ENCODE measurements around the gene ITPKC. TPM values are rescaled to one million over a fixed set of nuclear protein-coding genes. Genes with fewer than 3 reads are reported as not detected.

The ITPKC gene
- polyA plus RNA-seq, 3 donors: 2.7 to 5.7 (median 2.9) TPM

GRCh38 chr19:40707615-40708014 is 9.3 kb upstream of the ITPKC start:
- TF ChIP-seq, protein P1, sequence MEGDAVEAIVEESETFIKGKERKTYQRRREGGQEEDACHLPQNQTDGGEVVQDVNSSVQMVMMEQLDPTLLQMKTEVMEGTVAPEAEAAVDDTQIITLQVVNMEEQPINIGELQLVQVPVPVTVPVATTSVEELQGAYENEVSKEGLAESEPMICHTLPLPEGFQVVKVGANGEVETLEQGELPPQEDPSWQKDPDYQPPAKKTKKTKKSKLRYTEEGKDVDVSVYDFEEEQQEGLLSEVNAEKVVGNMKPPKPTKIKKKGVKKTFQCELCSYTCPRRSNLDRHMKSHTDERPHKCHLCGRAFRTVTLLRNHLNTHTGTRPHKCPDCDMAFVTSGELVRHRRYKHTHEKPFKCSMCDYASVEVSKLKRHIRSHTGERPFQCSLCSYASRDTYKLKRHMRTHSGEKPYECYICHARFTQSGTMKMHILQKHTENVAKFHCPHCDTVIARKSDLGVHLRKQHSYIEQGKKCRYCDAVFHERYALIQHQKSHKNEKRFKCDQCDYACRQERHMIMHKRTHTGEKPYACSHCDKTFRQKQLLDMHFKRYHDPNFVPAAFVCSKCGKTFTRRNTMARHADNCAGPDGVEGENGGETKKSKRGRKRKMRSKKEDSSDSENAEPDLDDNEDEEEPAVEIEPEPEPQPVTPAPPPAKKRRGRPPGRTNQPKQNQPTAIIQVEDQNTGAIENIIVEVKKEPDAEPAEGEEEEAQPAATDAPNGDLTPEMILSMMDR (IDR thresholded peaks at IDR 0.05): no peak
- H3K36me3 ChIP-seq (replicated peaks in 1 of 2; ENCODE audit: control insufficient read depth in 1 of 2, insufficient read depth in 2 of 2, low read length in 2 of 2): peaks cover 63 to 90% of the 10 kb centered on the region in 2 donors
- Mint-ChIP-seq H3K4me1 (peaks cover 8% of the 10 kb centered on the region), H3K27ac (peak overlapping the region in 1 of 7 donors; percentile 40), H3K4me3 (no peak overlapping the region), H3K27me3 (ENCODE audit: low read depth in 3 of 3) (peaks cover 0 to 1% (median 1%) of the 10 kb centered on the region in 3 donors), H3K36me3 (peaks cover 75 to 97% of the 10 kb centered on the region in 2 donors), H3K9me3 (no peaks in the 10 kb centered on the region)
- H3K79me2 ChIP-seq (ENCODE audit: insufficient read depth, low read length): no peaks in the 10 kb centered on the region
- no peaks in the 10 kb centered on the region for H3K9me3 ChIP-seq (replicated peaks in 1 of 2; ENCODE audit: control insufficient read depth in 1 of 2, insufficient read depth in 1 of 2, low read length in 2 of 2)
- H2AFZ ChIP-seq (ENCODE audit: insufficient read depth, low read depth, low read length, poor library complexity, severe bottlenecking): no peak overlapping the region
- H3K27ac ChIP-seq (ENCODE audit: low read depth in 1 of 2, low read length in 2 of 2): no peak overlapping the region
- H3K27me3 ChIP-seq (ENCODE audit: control insufficient read depth in 2 of 2, insufficient read depth in 2 of 2, low read length in 2 of 2): no peaks in the 10 kb centered on the region
- no peaks in the 10 kb centered on the region for H3K4me1 ChIP-seq (ENCODE audit: control insufficient read depth in 1 of 2, insufficient read depth in 2 of 2, low read length in 2 of 2)
- no peak overlapping the region for H3K4me2 ChIP-seq (replicated peaks; ENCODE audit: extremely low read depth, low read length, poor library complexity, severe bottlenecking)
- WGBS (ENCODE audit: insufficient coverage): no CpG with 5 or more reads among the region's 7 CpGs
- H3K9ac ChIP-seq (ENCODE audit: insufficient read depth, low read length, poor library complexity, severe bottlenecking): no peak overlapping the region
- intact Hi-C loops (cut with micrococcal nuclease): no loop called here
- no peak for DNase-seq
- H4K20me1 ChIP-seq (ENCODE audit: insufficient read depth, low read length): no peaks in the 10 kb centered on the region
- H3K4me3 ChIP-seq (replicated peaks in 1 of 3; ENCODE audit: low read depth in 2 of 3, low read length in 3 of 3): no peak overlapping the region

DNA sequence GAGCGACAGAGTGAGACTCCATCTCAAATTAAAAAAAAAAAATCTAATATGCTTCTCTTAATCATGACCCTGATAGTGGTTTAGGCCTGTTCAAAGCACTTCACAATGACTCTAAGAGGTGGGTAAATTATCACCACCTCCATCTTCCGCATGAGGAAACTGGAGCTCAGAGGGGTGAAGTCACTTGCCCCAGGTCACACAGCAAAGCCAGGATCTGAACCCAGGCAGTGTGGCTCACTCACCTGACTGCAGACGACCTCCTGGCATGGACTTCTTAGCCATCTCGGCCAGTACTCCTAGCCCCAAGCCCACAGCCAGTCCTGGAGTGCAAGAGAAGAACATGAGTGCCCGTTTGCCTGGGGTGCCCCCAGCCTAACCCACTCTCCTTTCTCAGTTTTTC is 7.1 kb upstream of the ITPKC start:
- H3K27ac ChIP-seq (ENCODE audit: low read depth in 1 of 2, low read length in 2 of 2): no peak overlapping the region
- DNase-seq: no peak
- intact Hi-C loops (cut with micrococcal nuclease): no loop called here
- peaks cover 20% of the 10 kb centered on the region for H3K4me1 Mint-ChIP-seq
- H3K27me3 ChIP-seq (ENCODE audit: control insufficient read depth in 2 of 2, insufficient read depth in 2 of 2, low read length in 2 of 2): no peaks in the 10 kb centered on the region
- peaks cover 5 to 11% of the 10 kb centered on the region in 2 donors for H3K4me1 ChIP-seq (ENCODE audit: control insufficient read depth in 1 of 2, insufficient read depth in 2 of 2, low read length in 2 of 2)
- no peaks in the 10 kb centered on the region for H3K9me3 ChIP-seq (replicated peaks in 1 of 2; ENCODE audit: control insufficient read depth in 1 of 2, insufficient read depth in 1 of 2, low read length in 2 of 2)
- H3K27ac Mint-ChIP-seq: peak overlapping the region in 3 of 7 donors; percentile 26 to 55 (median 32)
- no peaks in the 10 kb centered on the region for H3K9me3 Mint-ChIP-seq
- H3K36me3 Mint-ChIP-seq: peaks cover 63 to 85% of the 10 kb centered on the region in 2 donors
- no peak overlapping the region for H3K4me3 Mint-ChIP-seq
- H3K27me3 Mint-ChIP-seq (ENCODE audit: low read depth in 3 of 3): peaks cover 0 to 1% (median 1%) of the 10 kb centered on the region in 3 donors
- H3K36me3 ChIP-seq (replicated peaks in 1 of 2; ENCODE audit: control insufficient read depth in 1 of 2, insufficient read depth in 2 of 2, low read length in 2 of 2): peaks cover 41 to 72% of the 10 kb centered on the region in 2 donors
- no peak overlapping the region for H3K4me3 ChIP-seq (replicated peaks in 1 of 3; ENCODE audit: low read depth in 2 of 3, low read length in 3 of 3)
- H4K20me1 ChIP-seq (ENCODE audit: insufficient read depth, low read length): no peaks in the 10 kb centered on the region
- peaks cover 10% of the 10 kb centered on the region for H3K79me2 ChIP-seq (ENCODE audit: insufficient read depth, low read length)
- WGBS (ENCODE audit: insufficient coverage): 90% methylated on average over 3 of the region's 5 CpGs
- no peak overlapping the region for H3K4me2 ChIP-seq (replicated peaks; ENCODE audit: extremely low read depth, low read length, poor library complexity, severe bottlenecking)
- TF ChIP-seq, protein P1 (IDR thresholded peaks at IDR 0.05): no peak
- H3K9ac ChIP-seq (ENCODE audit: insufficient read depth, low read length, poor library complexity, severe bottlenecking): no peak overlapping the region
- H2AFZ ChIP-seq (ENCODE audit: insufficient read depth, low read depth, low read length, poor library complexity, severe bottlenecking): no peak overlapping the region
